HS-27A (cell line): ENCODE data around the gene SIK3.
"Not testable (repeated sequence)": the region's sequence is repeated elsewhere in the genome, so short reads cannot be mapped to it uniquely, and the experiment has no call there.

Experiments
- DNase-seq: peaks from one replicate; pipeline ENCODE4 v3.0.0-alpha.2; 2012; ENCODE audit warnings: low read depth, missing footprints

The SIK3 gene

GRCh38 chr11:116825854-116826750 lies 272.1 kb downstream of the SIK3 start:
- DNase-seq: no peak

DNA sequence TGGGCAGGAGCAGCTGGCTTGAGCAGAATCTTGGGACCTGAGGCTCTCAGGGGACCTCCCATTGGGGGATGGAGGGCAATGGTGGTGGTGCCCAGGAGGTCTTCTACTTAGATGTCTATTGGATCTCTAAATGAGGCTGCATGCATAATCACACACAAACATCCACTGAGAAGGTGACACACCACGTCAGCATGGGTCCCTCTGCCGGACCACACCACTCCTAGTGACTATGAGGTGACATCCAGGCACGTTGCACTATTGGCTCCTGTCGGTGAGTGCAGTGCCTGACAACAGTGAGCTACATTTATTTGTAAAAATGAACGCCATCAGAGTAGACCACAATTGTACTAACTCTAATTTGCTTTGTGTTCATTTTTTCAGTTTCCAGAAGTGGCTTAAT lies 272.8 kb downstream of the SIK3 start:
- DNase-seq: no peak

- no peak for DNase-seq
Measured at GRCh38 chr11:116823031-116823843, 275.0 kb downstream of the SIK3 start, which contains the start of gene APOA4. Gene APOA4, minus strand, starts transcription at chr11:116823304. Its CDS starts 113 bp downstream, at chr11:116823191.

DNA sequence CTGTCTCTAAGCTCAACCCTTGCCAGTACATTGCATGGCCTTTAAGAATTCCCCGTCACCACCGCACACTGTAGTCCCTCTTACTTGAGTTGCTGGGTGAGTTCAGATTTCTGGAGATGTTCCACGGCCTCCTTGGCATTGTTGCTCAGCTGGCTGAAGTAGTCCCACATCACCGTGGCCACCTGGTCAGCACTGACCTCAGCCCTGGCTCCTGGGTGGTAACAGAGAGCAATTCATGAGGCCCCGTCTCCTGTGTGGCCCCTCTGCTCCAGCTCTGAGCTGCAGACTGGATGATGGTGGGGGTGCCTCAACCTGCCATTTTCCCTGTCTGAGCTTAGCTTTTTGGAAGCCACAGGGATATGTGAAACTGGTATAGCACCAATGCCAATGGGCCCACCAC lies 275.7 kb downstream of the SIK3 start:
- DNase-seq: no peak

DNA sequence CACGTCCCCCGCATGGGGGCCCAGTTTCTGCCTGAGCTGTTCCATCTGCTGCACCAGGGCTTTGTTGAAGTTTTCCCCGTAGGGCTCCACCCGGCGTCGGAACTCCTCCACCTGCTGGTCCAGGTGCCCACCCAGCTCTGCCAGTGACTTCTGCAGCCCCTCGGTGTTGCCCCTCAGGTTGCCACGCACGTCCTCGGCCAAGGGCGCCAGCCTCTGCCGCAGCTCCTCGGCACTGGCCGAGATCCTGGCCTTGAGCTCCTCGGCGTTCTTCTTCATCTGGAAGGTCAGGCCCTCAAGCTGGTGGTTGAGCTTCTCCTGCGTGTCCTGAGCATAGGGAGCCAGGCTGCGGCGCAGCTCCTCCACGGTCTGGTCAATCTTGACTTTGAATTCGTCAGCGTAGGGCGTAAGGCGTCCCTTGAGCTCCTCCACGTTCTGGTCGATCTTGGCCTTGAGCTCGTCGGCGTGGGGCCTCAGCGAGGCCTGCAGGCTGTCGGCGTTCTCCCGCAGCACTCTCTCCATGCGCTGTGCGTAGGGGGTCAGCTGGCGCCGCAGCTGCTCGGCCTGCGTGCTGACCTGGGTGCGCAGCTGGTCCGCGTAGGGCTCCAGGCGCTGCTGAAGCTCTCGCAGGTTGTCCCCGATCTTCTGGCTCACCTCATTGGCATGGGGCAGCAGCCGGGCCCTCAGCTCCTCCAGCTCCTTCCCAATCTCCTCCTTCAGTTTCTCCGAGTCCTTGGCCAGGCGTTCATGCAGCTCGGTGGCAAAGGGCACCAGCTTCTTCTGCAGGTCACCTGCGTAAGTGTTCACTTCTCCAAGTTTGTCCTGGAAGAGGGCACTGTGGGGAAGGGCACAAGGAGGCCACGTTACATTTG lies 276.9 kb downstream of the SIK3 start:
- no peak for DNase-seq

- DNase-seq: no peak
Measured at GRCh38 chr11:116819049-116819448, 279.2 kb downstream of the SIK3 start.

DNA sequence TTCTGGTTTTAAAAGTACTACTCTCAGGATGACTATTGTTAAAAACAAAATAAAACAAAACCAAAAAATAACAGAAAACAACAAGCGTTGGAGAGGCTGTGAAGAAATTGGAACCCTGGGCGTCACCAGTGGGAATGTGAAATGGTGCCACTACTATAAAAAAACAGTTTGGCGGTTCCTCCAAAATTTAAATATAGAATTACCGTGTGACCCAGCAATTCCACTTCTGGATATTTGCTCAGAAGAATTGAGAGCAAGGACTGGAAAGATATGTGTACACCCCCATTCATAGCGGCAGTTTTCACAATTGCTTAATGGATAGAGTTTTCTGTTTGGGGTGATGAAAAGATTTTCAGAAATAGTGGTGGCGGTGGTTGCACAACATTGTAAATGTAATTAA lies 283.7 kb downstream of the SIK3 start:
- no peak for DNase-seq

GRCh38 chr11:116813781-116814471 lies 284.3 kb downstream of the SIK3 start:
- no peak for DNase-seq

DNA sequence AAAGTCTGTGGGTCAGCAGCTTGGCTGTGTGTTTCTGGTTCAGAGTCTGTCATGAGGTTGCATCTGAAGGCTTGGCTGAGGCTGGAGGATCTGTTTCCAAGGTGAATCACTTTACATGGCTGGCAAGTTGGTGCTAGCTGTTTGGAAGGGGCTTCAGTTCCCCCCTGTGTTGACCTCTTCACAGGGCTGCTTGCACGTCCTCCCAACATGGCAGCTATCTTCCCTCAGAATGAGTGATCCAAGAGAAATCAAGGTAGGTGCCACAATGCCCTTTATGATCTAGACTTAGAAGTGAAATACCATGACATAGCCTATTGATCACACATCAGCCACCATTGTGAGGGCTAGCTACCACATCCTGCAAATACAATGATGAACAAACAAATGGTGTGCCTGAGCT lies 285.1 kb downstream of the SIK3 start:
- no peak for DNase-seq

DNA sequence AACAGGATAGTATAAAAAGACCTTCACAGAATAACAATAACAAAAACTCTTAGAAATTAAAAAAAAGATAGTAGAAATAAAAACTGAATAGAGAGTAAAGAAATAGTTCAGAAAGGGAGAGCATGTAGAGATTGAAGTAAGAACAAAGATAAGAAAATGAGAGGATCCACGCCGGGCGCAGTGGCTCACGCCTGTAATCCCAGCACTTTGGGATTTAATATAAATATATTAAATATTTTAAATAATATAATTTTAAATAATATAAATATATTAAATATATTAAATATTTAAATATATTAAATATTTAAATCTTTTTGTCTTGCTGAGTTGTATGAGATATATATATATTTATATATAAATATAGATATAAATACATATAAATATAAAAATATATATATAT lies 286.1 kb downstream of the SIK3 start:
- DNase-seq: no peak

DNA sequence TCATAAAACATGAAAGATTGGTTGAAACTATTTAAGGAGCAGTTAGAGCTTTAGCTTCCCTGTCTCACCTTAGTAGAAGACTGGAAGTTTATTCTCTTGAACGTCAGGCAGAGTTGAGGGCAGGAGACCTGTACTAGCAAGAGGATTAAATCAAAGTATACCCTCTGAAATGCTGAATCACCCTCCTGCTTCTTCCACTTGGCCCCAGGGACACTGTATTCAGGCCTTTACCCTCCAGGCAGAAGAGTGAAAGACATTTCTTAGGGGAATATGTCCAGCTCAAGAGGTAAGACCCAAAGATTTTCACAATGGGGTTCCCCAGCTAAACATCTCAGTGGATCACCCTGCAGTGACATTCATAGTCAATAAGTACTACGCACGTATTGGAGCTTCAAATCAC lies 287.0 kb downstream of the SIK3 start:
- no peak for DNase-seq

GRCh38 chr11:116808262-116809175 lies 289.7 kb downstream of the SIK3 start:
- DNase-seq: no peak

DNA sequence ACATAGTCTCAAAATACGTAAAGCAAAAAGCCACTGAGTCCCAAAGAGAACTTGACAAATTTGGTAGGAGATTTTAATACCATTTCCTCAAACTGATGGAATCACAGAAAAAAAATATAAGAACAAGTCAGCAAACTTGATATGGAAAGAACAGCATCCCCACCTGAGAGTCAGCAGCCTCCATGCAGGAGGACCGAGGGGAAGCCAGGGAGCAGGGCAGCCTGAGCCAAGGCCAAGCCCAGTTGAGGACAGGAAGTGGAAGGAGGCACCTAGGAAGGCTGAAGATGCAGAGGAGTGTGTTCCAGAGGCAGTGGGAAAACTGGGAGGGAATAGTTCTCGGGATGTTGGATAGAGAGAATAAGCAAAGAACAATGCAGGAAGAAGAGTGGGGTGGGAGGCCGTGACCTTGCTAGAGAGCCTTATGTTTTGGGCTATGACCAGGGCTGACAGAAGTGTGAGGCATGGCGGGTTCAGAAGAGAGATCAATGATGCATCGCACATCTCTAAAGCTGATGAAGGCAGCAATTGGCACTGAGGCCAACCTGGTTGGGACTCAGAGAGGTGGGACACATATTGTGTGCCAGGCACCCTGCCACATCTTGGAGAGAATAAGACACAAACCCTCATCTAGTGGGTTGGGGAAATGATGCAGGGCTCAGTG lies 290.5 kb downstream of the SIK3 start:
- DNase-seq: no peak

- DNase-seq: no peak
Measured at GRCh38 chr11:116804001-116804400, 294.2 kb downstream of the SIK3 start.

DNA sequence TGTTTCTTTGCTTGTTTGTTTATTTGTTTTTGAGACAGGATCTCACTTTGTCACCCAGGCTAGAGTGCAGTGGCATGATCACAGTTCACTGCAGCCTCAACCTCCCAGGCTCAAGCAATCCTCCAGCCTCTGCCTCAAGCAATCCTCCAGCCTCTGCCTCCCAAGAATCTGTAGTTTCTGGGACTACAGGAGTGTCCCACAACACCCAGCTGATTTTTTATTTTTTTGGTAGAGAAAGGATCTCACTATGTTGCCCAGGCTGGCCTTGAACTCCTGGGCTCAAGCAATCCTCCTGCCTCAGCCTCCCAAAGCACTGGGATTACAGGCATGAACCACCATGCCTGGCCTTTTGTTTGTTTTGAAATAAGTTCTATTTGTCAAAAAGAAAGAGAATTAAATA lies 296.6 kb downstream of the SIK3 start:
- DNase-seq: not testable (repeated sequence)

DNA sequence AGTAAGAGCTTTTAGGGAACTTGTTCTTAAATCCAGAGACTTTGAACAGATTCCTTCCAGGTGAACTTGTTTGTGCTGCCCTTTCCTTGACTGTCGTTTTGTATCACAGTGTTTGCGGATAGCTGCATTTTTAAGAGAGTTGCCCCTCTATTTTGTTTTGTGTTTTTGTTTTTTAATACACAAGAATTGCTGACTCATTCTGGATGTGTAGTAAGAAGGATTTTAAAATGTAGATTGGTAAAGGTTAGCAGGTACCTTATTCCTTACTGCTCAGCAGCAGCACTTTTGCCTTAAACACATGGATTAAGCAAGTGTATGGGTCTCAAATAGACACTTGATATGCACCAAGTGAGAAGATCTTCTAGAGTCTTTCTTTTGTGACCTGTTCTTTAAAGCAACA lies 297.6 kb downstream of the SIK3 start:
- no peak for DNase-seq

DNA sequence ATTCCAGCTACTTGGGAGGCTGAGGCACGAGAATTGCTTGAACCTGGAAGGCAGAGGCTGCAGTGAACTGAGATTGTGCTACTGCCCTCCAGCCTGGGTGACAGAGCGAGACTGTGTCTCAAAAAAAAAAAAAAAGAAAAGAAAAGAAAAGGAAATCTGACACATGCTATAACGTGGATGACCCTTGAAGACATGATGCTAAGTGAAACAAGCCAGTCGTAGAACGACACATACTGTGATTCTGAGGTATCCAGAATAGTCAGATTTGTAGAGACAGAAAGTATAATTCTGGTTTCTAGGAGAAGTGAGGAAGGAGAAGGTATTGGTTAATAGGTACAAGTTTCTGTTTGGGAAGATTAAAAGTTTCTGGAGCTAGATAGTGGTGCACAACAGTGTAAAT lies 299.9 kb downstream of the SIK3 start:
- no peak for DNase-seq

- DNase-seq: no peak
Measured at GRCh38 chr11:116797816-116798215, 300.4 kb downstream of the SIK3 start.

DNA sequence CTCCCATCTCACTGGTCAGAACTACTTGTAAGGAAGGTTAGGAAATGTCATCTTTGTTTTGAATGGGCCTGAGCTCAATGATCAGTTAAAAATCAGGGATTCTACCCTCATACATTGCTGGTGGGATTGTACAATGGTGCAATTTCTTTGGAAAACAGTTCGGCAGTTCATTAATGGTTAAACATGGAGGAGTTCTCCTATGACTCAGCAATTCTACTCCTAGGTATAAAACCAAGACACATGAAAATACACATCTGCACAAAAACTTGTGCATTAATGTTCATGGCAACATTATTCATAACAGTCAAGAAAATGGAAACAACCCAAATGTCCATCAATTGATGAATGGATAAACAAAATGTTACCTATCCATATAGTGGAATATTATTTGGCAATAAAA lies 301.7 kb downstream of the SIK3 start:
- no peak for DNase-seq

GRCh38 chr11:116794851-116795250 lies 303.4 kb downstream of the SIK3 start:
- DNase-seq: no peak
